Fibroblast of lung (primary cell): ENCODE measurements around the gene PRKCI. TPM values are rescaled to one million over a fixed set of nuclear protein-coding genes. Genes with fewer than 3 reads are reported as not detected.

Source experiments
- DNase-seq, 2 donors: peaks; one replicate each; pipeline versions ENCODE4 v3.0.0 to v3.0.0-alpha.2; 2010; ENCODE audit warnings: low read depth in 2 of 2
- H2AFZ ChIP-seq: 2 replicates; pipeline ENCODE4 v1.5.1; 2012; ENCODE audit warnings: low read length, control low read depth, inconsistent platforms
- H3K27ac ChIP-seq: 2 replicates; pipeline ENCODE4 v1.5.1; 2011; ENCODE audit warnings: low read length, control low read depth; ENCODE audit not compliant: insufficient read depth
- H3K27me3 ChIP-seq: 2 replicates; pipeline ENCODE4 v1.5.1; 2011; ENCODE audit warnings: mild to moderate bottlenecking, low read length; ENCODE audit not compliant: control insufficient read depth, insufficient read depth
- H3K36me3 ChIP-seq: 2 replicates; pipeline ENCODE4 v1.5.1; 2011; ENCODE audit warnings: low read length; ENCODE audit not compliant: control insufficient read depth, insufficient read depth
- H3K4me1 ChIP-seq: 2 replicates; pipeline ENCODE4 v1.5.1; 2011; ENCODE audit warnings: low read length; ENCODE audit not compliant: control insufficient read depth, insufficient read depth; ENCODE audit errors: extremely low read depth
- H3K4me2 ChIP-seq: 2 replicates; pipeline ENCODE4 v1.5.1; 2011; ENCODE audit warnings: low read length, control low read depth; ENCODE audit not compliant: insufficient read depth; ENCODE audit errors: extremely low read depth
- H3K4me3 ChIP-seq, 4 experiments: fragments of 200-600 bp in 1 of 4; sonication (generic) in 1 of 4; replicated peaks in 1 of 4; 2 replicates each; pipeline ENCODE4 v1.5.1; 2011 to 2016; ENCODE audit warnings: low read length in 4 of 4, low read depth in 3 of 4, mild to moderate bottlenecking in 3 of 4, control low read depth in 2 of 4, inconsistent platforms in 1 of 4, mixed read lengths in 1 of 4; ENCODE audit not compliant: insufficient read depth in 1 of 4; ENCODE audit errors: control extremely low read depth in 1 of 4
- H3K79me2 ChIP-seq: 2 replicates; pipeline ENCODE4 v1.5.1; 2012; ENCODE audit warnings: mild to moderate bottlenecking, low read length, inconsistent platforms; ENCODE audit not compliant: control insufficient read depth, insufficient read depth
- H3K9ac ChIP-seq: 2 replicates; pipeline ENCODE4 v1.5.1; 2011; ENCODE audit warnings: mild to moderate bottlenecking, low read length, control low read depth; ENCODE audit not compliant: insufficient read depth
- H3K9me3 ChIP-seq: 2 replicates; pipeline ENCODE4 v1.5.1; 2012; ENCODE audit warnings: low read depth, low read length; ENCODE audit not compliant: control insufficient read depth, insufficient read depth
- H4K20me1 ChIP-seq: 2 replicates; pipeline ENCODE4 v1.5.1; 2011; ENCODE audit warnings: low read length; ENCODE audit not compliant: control insufficient read depth, insufficient read depth; ENCODE audit errors: extremely low read depth
- EZH2 ChIP-seq: IDR thresholded peaks from 2 replicates; pipeline ENCODE4 v1.5.1; 2012; ENCODE audit warnings: low read length, control low read depth, mild to moderate bottlenecking; ENCODE audit errors: missing control alignments
- polyA plus RNA-seq, 2 donors: library from polyadenylated mRNA; depleted of rRNA in 1 of 2; stranded (reverse) in 1 of 2; unstranded in 1 of 2; fragments of >200 nt; gene quantifications; 2 replicates each; pipeline ENCODE4 v1.2.1, GENCODE V29; 2011 to 2012; ENCODE audit warnings: missing spikeins in 1 of 2
- total RNA-seq: library from RNA; depleted of rRNA; stranded (reverse); fragments of >200 nt; gene quantifications from 2 replicates; pipeline ENCODE4 v1.2.1, GENCODE V29; 2014
- TF ChIP-seq, protein P1 (sequence below), 2 donors: IDR thresholded peaks in 1 of 2; conservative IDR thresholded peaks in 1 of 2; 1 replicate in 1 of 2; 2 replicates in 1 of 2; pipeline ENCODE4 v1.5.1; 2011 to 2012; ENCODE audit warnings: low read length in 2 of 2, control low read depth in 1 of 2, inconsistent platforms in 1 of 2, low read depth in 1 of 2, mild to moderate bottlenecking in 1 of 2

The PRKCI gene
- total and polyA plus RNA-seq, 2 donors (not counting 1 experiment from before 2014, with no cell fraction given), result 68.7 to 80.3 TPM

DNA sequence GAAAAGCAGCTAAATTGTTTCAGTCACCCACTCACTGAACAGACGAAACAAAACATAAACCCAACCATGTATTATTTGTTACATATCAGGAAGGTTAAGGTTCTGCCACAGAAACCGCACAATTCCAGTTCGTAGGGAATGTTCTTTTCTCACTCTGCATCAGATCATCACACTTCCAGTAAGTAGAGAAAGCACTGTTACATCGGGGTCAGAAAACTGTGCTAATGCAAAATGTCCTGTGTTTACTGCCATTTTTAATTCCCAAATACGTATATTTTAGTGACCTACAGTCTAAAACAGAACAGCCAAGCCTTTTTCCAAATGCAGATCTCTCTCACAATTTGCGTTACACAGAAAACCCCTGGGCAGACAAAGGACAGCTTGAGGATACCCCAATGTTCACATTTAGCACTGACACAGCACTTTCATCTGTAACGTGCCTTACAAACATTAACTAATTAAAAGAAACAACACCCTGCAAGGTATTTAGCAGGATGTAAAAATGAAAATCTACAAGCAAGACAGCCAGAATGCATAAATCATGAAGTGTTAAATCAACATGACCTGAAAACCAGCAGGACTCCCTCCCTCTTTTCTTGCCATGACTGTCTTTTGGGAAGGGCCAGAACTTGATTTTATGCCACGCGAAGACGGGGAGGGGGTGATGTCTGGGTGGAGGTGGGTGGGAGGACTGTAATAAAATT is 100.5 kb downstream of the PRKCI start:
- H3K9ac ChIP-seq, result no peak overlapping the region
- H3K4me1 ChIP-seq, result no peaks in the 10 kb centered on the region
- H3K9me3 ChIP-seq, result no peaks in the 10 kb centered on the region
- H2AFZ ChIP-seq, result peak overlapping the region; percentile 51
- no peaks in the 10 kb centered on the region for H3K79me2 ChIP-seq
- H3K36me3 ChIP-seq, result no peaks in the 10 kb centered on the region
- no peak overlapping the region for H3K27ac ChIP-seq
- no peaks in the 10 kb centered on the region for H4K20me1 ChIP-seq
- DNase-seq, result peak; percentile 36 to 49
- no peak overlapping the region for H3K4me2 ChIP-seq
- H3K27me3 ChIP-seq, result no peaks in the 10 kb centered on the region
- H3K4me3 ChIP-seq, result peak overlapping the region in 1 of 4 experiments; percentile 11
- no peak for TF ChIP-seq EZH2
- TF ChIP-seq, protein P1, sequence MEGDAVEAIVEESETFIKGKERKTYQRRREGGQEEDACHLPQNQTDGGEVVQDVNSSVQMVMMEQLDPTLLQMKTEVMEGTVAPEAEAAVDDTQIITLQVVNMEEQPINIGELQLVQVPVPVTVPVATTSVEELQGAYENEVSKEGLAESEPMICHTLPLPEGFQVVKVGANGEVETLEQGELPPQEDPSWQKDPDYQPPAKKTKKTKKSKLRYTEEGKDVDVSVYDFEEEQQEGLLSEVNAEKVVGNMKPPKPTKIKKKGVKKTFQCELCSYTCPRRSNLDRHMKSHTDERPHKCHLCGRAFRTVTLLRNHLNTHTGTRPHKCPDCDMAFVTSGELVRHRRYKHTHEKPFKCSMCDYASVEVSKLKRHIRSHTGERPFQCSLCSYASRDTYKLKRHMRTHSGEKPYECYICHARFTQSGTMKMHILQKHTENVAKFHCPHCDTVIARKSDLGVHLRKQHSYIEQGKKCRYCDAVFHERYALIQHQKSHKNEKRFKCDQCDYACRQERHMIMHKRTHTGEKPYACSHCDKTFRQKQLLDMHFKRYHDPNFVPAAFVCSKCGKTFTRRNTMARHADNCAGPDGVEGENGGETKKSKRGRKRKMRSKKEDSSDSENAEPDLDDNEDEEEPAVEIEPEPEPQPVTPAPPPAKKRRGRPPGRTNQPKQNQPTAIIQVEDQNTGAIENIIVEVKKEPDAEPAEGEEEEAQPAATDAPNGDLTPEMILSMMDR (conservative IDR thresholded peaks at IDR 0.05 in 1 of 2, IDR thresholded peaks at IDR 0.05 in 1 of 2; ENCODE audit: low read depth in 1 of 2, low read length in 2 of 2), result no peak

DNA sequence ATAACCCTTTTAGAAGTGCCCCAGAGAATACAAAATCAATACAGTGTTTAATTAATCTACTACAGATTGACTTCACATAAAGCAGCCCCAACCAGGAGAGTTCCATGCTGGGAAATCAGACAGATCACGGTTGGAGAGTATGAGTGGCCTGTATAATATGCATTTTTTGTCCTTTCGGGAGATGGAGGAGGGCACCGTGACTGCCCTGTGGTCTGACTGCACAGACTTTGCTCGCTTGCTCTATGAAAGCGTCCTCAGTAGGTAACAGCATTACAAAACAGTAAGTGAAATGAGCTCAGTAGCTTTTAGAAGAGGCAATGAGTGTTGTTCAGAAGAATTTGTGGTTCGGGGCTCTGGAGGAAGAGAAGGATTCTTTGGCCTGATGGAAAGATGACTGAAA is 101.1 kb downstream of the PRKCI start:
- TF ChIP-seq, protein P1 (conservative IDR thresholded peaks at IDR 0.05 in 1 of 2, IDR thresholded peaks at IDR 0.05 in 1 of 2; ENCODE audit: low read depth in 1 of 2, low read length in 2 of 2), result no peak
- no peak for TF ChIP-seq EZH2
- Histone ChIP-seq H3K27me3 (no peaks in the 10 kb centered on the region), H3K4me2 (no peak overlapping the region), H3K79me2 (no peaks in the 10 kb centered on the region), H3K36me3 (no peaks in the 10 kb centered on the region), H4K20me1 (no peaks in the 10 kb centered on the region), H3K27ac (no peak overlapping the region), H3K4me1 (no peaks in the 10 kb centered on the region), H3K9ac (no peak overlapping the region), H3K9me3 (no peaks in the 10 kb centered on the region), H2AFZ (no peak overlapping the region), H3K4me3 (no peak overlapping the region)
- DNase-seq, result peak in 1 of 2 donors; percentile 74

DNA sequence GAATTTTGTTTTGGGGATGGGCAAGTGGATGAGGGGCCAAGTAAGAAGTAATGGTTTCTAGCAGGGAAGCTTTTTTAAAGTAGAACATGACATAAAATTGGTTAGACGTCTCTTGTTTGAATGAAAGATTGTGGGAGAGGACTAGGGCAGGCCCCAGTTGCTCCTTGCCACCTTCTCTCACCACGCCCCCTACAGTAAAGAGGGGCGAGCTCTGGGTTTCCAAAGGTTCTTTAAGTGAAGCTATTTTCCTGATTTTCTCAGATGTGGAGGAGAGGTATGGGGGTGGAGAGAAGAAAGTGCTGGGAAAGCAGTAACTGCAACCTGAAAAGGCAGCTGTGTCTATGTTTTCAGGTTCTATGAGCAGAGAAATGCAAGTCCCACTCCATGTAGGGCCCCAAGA is 102.7 kb downstream of the PRKCI start:
- no peaks in the 10 kb centered on the region for H4K20me1 ChIP-seq
- no peak for DNase-seq
- no peak overlapping the region for H3K27ac ChIP-seq
- H3K4me2 ChIP-seq, result no peak overlapping the region
- H3K9ac ChIP-seq, result no peak overlapping the region
- H3K36me3 ChIP-seq, result no peaks in the 10 kb centered on the region
- TF ChIP-seq, protein P1 (conservative IDR thresholded peaks at IDR 0.05 in 1 of 2, IDR thresholded peaks at IDR 0.05 in 1 of 2; ENCODE audit: low read depth in 1 of 2, low read length in 2 of 2), result no peak
- no peak for TF ChIP-seq EZH2
- no peaks in the 10 kb centered on the region for H3K27me3 ChIP-seq
- H3K4me3 ChIP-seq, result no peak overlapping the region
- no peaks in the 10 kb centered on the region for H3K9me3 ChIP-seq
- no peak overlapping the region for H2AFZ ChIP-seq
- no peaks in the 10 kb centered on the region for H3K79me2 ChIP-seq
- no peaks in the 10 kb centered on the region for H3K4me1 ChIP-seq
